HepG2 (cell line): ENCODE data around the gene BICRA. TPM values are rescaled to one million over a fixed set of nuclear protein-coding genes. Genes with fewer than 3 reads are reported as not detected.
A peak's percentile ranks its signal among the peaks of the same experiment; 100 is the strongest.

Source experiments
- BRD4 ChIP-seq: sonication (generic); formaldehyde crosslinking; IDR thresholded peaks from 2 replicates; pipeline ENCODE4 v1.4.0; 2020; ENCODE audit warnings: missing genetic modification reagents
- EEA1 ChIP-seq: sonication (generic); formaldehyde crosslinking; IDR thresholded peaks from 2 replicates; pipeline ENCODE4 v1.5.1; 2020; ENCODE audit warnings: mild to moderate bottlenecking, missing genetic modification reagents, borderline replicate concordance
- HDAC1 ChIP-seq: sonication (generic); formaldehyde crosslinking; IDR thresholded peaks from 2 replicates; pipeline ENCODE4 v1.5.1; 2020; ENCODE audit warnings: mild to moderate bottlenecking, missing genetic modification reagents
- KLF12 ChIP-seq: sonication (generic); formaldehyde crosslinking; IDR thresholded peaks from 2 replicates; pipeline ENCODE4 v1.4.0; 2020; ENCODE audit warnings: missing genetic modification reagents, borderline replicate concordance
- NFKB2 ChIP-seq: sonication (generic); formaldehyde crosslinking; IDR thresholded peaks from 2 replicates; pipeline ENCODE4 v1.4.0; 2020; ENCODE audit warnings: missing genetic modification reagents, borderline replicate concordance
- NONO ChIP-seq, 2 experiments: fragments of 450-650 bp in 1 of 2; sonication (generic) in 1 of 2; formaldehyde crosslinking in 1 of 2; IDR thresholded peaks in 1 of 2; conservative IDR thresholded peaks in 1 of 2; 2 replicates each; pipeline versions ENCODE4 v1.6.1 to v1.8.0; 2017 to 2022; ENCODE audit warnings: mild to moderate bottlenecking in 1 of 2, missing genetic modification reagents in 1 of 2, moderate library complexity in 1 of 2
- PAWR ChIP-seq: sonication (generic); formaldehyde crosslinking; IDR thresholded peaks from 2 replicates; pipeline ENCODE4 v1.4.0; 2020; ENCODE audit warnings: missing genetic modification reagents, mild to moderate bottlenecking, borderline replicate concordance
- SP5 ChIP-seq: IDR thresholded peaks from 2 replicates; pipeline ENCODE4 v1.6.1; 2016; ENCODE audit warnings: low read depth, borderline replicate concordance
- ZBTB21 ChIP-seq: sonication (generic); formaldehyde crosslinking; IDR thresholded peaks from 2 replicates; pipeline ENCODE4 v1.4.0; 2020; ENCODE audit warnings: missing genetic modification reagents
- ZFX ChIP-seq: sonication (generic); formaldehyde crosslinking; IDR thresholded peaks from 2 replicates; pipeline ENCODE4 v1.4.0; 2020; ENCODE audit warnings: mild to moderate bottlenecking, low read depth, missing genetic modification reagents, moderate library complexity
- ZNF367 ChIP-seq: sonication (generic); formaldehyde crosslinking; IDR thresholded peaks from 2 replicates; pipeline ENCODE4 v1.4.0; 2020; ENCODE audit warnings: missing genetic modification reagents, borderline replicate concordance
- ZNF484 ChIP-seq: sonication (generic); formaldehyde crosslinking; IDR thresholded peaks from 2 replicates; pipeline ENCODE4 v1.5.1; 2020; ENCODE audit warnings: mild to moderate bottlenecking, low read depth, missing genetic modification reagents, borderline replicate concordance
- ZNF746 ChIP-seq: sonication (generic); formaldehyde crosslinking; IDR thresholded peaks from 2 replicates; pipeline ENCODE4 v1.8.0; 2022; ENCODE audit warnings: mild to moderate bottlenecking, missing genetic modification reagents
- polyA plus RNA-seq, 8 experiments: library from polyadenylated mRNA; depleted of rRNA in 3 of 8; stranded (reverse) in 7 of 8; unstranded in 1 of 8; fragments of >200 nt; fragmentation: Illumina TruSeq in 4 of 8; extraction: Trizol in 4 of 8; gene quantifications; 2 replicates each; pipeline versions ENCODE4 v1.2.1 to v1.2.3, GENCODE V29; 2011 to 2016; ENCODE audit warnings: low read depth in 4 of 8, missing spikeins in 1 of 8, mixed read lengths in 1 of 8; ENCODE audit not compliant: insufficient read depth in 1 of 8
- total RNA-seq, 5 experiments: library from RNA; depleted of rRNA; stranded (reverse); fragments of >200 nt; fragmentation: Illumina TruSeq; extraction: Trizol; gene quantifications; 2 replicates each; pipeline ENCODE4 v1.2.3, GENCODE V29; 2016; ENCODE audit warnings: low read depth in 1 of 5
- TF ChIP-seq, protein P1 (sequence below): sonication (generic); formaldehyde crosslinking; IDR thresholded peaks from 2 replicates; pipeline ENCODE4 v1.5.1; 2020; ENCODE audit warnings: mild to moderate bottlenecking, missing genetic modification reagents, moderate library complexity
- TF ChIP-seq, protein P2 (sequence below): sonication (generic); formaldehyde crosslinking; IDR thresholded peaks from 2 replicates; pipeline ENCODE4 v1.4.0; 2020; ENCODE audit warnings: missing genetic modification reagents, low read depth, mild to moderate bottlenecking, borderline replicate concordance
- TF ChIP-seq, protein P3 (sequence below): sonication (generic); formaldehyde crosslinking; IDR thresholded peaks from 2 replicates; pipeline ENCODE4 v1.4.0; 2020; ENCODE audit warnings: missing genetic modification reagents, mild to moderate bottlenecking, borderline replicate concordance
- TF ChIP-seq, protein P4 (sequence below): sonication (generic); formaldehyde crosslinking; IDR thresholded peaks from 2 replicates; pipeline ENCODE4 v1.9.0; 2022; ENCODE audit warnings: missing genetic modification reagents, mild to moderate bottlenecking, borderline replicate concordance

The BICRA gene
- total and polyA plus RNA-seq, 2 of the 13 experiments (the other 11 are each of a cell fraction or from before 2014, with no cell fraction given), result 0.55 to 0.71 TPM

DNA sequence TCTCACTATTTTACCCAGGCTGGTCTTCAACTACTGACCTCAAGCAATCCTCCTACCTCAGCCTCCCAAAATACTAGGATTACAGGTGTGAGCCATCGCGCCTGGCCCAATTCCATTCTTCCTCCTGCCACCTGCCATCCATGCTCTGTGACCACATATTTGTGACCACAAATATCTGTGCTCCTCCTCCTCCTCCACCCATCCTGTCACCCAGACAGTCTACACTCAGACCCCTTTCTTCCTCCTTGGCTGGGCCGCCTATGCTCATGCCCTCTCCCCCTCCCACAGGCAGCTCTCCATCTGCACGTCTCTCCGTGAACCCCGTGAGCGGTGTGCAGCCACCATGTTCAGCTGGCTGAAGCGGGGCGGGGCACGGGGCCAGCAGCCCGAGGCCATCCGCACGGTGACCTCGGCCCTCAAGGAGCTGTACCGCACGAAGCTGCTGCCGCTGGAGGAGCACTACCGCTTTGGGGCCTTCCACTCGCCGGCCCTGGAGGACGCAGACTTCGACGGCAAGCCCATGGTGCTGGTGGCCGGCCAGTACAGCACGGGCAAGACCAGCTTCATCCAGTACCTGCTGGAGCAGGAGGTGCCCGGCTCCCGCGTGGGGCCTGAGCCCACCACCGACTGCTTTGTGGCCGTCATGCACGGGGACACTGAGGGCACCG is 107.5 kb downstream of the BICRA start (continued):
- TF ChIP-seq, protein P1, sequence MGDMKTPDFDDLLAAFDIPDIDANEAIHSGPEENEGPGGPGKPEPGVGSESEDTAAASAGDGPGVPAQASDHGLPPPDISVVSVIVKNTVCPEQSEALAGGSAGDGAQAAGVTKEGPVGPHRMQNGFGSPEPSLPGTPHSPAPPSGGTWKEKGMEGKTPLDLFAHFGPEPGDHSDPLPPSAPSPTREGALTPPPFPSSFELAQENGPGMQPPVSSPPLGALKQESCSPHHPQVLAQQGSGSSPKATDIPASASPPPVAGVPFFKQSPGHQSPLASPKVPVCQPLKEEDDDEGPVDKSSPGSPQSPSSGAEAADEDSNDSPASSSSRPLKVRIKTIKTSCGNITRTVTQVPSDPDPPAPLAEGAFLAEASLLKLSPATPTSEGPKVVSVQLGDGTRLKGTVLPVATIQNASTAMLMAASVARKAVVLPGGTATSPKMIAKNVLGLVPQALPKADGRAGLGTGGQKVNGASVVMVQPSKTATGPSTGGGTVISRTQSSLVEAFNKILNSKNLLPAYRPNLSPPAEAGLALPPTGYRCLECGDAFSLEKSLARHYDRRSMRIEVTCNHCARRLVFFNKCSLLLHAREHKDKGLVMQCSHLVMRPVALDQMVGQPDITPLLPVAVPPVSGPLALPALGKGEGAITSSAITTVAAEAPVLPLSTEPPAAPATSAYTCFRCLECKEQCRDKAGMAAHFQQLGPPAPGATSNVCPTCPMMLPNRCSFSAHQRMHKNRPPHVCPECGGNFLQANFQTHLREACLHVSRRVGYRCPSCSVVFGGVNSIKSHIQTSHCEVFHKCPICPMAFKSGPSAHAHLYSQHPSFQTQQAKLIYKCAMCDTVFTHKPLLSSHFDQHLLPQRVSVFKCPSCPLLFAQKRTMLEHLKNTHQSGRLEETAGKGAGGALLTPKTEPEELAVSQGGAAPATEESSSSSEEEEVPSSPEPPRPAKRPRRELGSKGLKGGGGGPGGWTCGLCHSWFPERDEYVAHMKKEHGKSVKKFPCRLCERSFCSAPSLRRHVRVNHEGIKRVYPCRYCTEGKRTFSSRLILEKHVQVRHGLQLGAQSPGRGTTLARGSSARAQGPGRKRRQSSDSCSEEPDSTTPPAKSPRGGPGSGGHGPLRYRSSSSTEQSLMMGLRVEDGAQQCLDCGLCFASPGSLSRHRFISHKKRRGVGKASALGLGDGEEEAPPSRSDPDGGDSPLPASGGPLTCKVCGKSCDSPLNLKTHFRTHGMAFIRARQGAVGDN (CRISPR knock-in tag), result peak; percentile 57
- TF ChIP-seq ZFX (0 out of 2 replicates have a peak, but pooled peaks have one; percentile 17), HDAC1 (CRISPR knock-in tag) (no peak), NONO (IDR thresholded peaks at IDR 0.05) (no peak), NONO (CRISPR knock-in tag; conservative IDR thresholded peaks at IDR 0.05) (no peak), ZNF484 (no peak), NFKB2 (CRISPR knock-in tag) (no peak), SP5 (CRISPR knock-in tag) (peak; percentile 86), ZBTB21 (no peak), KLF12 (no peak), PAWR (CRISPR knock-in tag) (no peak), ZNF746 (CRISPR knock-in tag) (no peak), BRD4 (no peak), ZNF367 (CRISPR knock-in tag) (no peak), EEA1 (CRISPR knock-in tag) (no peak)
- TF ChIP-seq, protein P2, sequence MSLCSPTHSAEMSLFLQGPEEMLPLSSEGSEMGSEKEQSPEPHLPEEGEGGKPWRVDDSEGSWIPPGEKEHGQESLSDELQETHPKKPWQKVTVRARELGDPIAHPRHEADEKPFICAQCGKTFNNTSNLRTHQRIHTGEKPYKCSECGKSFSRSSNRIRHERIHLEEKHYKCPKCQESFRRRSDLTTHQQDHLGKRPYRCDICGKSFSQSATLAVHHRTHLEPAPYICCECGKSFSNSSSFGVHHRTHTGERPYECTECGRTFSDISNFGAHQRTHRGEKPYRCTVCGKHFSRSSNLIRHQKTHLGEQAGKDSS, result no peak
- TF ChIP-seq, protein P3, sequence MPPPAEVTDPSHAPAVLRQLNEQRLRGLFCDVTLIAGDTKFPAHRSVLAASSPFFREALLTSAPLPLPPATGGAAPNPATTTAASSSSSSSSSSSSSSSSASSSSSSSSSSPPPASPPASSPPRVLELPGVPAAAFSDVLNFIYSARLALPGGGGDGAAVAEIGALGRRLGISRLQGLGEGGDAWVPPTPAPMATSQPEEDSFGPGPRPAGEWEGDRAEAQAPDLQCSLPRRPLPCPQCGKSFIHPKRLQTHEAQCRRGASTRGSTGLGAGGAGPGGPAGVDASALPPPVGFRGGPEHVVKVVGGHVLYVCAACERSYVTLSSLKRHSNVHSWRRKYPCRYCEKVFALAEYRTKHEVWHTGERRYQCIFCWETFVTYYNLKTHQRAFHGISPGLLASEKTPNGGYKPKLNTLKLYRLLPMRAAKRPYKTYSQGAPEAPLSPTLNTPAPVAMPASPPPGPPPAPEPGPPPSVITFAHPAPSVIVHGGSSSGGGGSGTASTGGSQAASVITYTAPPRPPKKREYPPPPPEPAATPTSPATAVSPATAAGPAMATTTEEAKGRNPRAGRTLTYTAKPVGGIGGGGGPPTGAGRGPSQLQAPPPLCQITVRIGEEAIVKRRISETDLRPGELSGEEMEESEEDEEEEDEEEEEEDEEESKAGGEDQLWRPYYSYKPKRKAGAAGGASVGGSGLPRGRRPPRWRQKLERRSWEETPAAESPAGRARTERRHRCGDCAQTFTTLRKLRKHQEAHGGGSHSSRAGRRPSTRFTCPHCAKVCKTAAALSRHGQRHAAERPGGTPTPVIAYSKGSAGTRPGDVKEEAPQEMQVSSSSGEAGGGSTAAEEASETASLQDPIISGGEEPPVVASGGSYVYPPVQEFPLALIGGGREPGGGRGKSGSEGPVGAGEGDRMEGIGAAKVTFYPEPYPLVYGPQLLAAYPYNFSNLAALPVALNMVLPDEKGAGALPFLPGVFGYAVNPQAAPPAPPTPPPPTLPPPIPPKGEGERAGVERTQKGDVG (CRISPR knock-in tag), result no peak
- TF ChIP-seq, protein P4, sequence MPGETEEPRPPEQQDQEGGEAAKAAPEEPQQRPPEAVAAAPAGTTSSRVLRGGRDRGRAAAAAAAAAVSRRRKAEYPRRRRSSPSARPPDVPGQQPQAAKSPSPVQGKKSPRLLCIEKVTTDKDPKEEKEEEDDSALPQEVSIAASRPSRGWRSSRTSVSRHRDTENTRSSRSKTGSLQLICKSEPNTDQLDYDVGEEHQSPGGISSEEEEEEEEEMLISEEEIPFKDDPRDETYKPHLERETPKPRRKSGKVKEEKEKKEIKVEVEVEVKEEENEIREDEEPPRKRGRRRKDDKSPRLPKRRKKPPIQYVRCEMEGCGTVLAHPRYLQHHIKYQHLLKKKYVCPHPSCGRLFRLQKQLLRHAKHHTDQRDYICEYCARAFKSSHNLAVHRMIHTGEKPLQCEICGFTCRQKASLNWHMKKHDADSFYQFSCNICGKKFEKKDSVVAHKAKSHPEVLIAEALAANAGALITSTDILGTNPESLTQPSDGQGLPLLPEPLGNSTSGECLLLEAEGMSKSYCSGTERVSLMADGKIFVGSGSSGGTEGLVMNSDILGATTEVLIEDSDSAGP (CRISPR knock-in tag), result 0 out of 2 replicates have a peak, but pooled peaks have one; percentile 10
